Gastroesophageal sphincter (tissue), 3 donors: ENCODE data around the gene GSTO2.

Experiments
- CTCF ChIP-seq, 4 experiments: fragments of 200-600 bp in 2 of 4; fragments of 450-650 bp in 2 of 4; sonication (generic) in 1 of 4; IDR thresholded peaks; one replicate each; pipeline ENCODE4 v1.5.1; 2017 to 2019; ENCODE audit warnings: antibody characterized with exemption in 4 of 4, mild to moderate bottlenecking in 2 of 4, moderate library complexity in 2 of 4
- EP300 ChIP-seq: sonication (generic); formaldehyde crosslinking; IDR thresholded peaks from one replicate; pipeline ENCODE4 v1.6.1; 2017; ENCODE audit warnings: antibody characterized with exemption, mild to moderate bottlenecking
- POLR2A ChIP-seq, 2 donors: fragments of 450-650 bp; IDR thresholded peaks; one replicate each; pipeline ENCODE4 v1.6.1; 2017; ENCODE audit warnings: antibody characterized with exemption in 2 of 2, mild to moderate bottlenecking in 2 of 2, moderate library complexity in 1 of 2

- no peak for TF ChIP-seq CTCF (IDR thresholded peaks at IDR 0.05)
- no peak for TF ChIP-seq EP300
- TF ChIP-seq POLR2A (IDR thresholded peaks at IDR 0.05): no peak
These were observed 10.7 kb downstream of the GSTO2 start for GRCh38 chr10:104279550-104280259.
